Measurements from ENCODE around the gene MT1X.
"Not testable (repeated sequence)": the region's sequence is repeated elsewhere in the genome, so short reads cannot be mapped to it uniquely, and the experiment has no call there.

MT1X gene

DNA sequence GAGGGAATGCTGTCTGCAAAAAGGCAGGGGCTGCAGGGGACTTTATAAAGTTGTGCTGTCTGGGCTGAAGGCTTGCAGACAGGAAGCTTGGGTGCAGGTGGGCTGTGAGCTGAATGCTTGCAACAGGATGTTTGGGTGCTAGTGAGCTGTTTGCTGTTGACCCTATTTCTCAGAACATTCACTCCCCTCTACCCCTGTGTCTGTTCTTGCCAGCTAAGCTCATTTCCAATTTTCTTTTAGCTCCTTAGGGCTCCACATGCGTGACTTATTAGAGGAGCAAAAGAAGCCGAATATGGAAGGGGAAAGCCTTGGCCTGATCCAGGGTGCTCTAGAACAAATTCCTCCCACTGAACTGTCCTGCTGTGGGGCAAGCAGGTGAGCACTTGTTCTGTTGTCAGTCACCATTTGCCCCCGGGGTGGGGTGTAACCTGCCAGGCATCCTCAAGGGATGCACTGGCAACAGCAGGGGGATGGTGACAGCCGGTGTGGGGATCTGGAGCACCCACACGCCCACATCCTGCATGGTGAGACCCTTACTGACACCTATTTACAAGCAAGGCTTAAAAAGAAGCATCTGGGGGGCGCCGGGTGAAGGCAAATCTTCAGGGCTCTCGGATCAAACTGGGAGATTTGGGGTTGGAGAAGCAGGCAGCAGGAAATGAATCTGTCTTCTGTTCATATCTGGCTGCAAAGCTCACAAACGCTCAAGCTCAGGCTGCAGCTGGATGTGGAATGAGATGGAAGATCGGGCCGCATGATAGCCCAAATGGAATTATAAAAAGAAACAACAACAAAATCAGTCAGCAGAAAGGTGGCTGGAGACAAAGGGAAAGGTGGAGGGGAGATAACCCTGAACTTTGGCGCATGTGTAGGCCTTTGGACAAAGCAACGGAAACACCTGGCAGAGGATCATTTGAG is 26.5 kb downstream of the MT1X start:
- in situ Hi-C loops (cut with HindIII; ENCODE audit: low sequenced_read_pairs) = no loop called here

DNA sequence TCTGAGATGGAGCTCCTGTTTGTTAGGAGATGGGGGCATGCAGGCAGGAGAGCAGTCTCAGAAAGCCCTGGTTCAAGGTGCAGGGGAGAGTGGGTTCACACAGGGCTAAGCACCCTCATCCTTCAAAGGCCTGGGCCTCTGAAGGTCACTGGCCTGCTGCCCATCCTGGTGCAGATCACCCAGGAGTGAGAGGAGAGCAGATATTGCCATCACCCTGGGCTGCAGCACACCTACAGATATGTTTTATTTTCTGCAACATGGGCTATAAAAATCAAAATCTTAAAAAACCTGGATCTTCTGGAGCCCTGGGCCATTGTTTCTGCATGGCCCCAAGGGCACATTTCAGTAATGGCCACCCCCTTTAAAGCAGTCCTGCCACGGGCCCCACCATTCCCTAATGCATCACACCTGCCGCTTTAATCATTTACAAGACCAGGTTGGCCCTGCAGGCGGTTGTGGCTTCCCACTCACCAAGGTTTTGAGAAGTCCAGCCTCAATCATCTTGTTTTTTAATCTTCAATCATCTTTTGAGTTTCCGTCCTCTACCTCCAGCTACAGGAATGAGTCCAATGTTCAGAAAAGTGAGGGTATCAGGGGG is 27.3 kb downstream of the MT1X start:
- in situ Hi-C loops (cut with HindIII; ENCODE audit: low sequenced_read_pairs) = no loop called here

GRCh38 chr16:56710181-56710737 is 28.0 kb downstream of the MT1X start:
- in situ Hi-C loops (cut with HindIII; ENCODE audit: low sequenced_read_pairs) = no loop called here

DNA sequence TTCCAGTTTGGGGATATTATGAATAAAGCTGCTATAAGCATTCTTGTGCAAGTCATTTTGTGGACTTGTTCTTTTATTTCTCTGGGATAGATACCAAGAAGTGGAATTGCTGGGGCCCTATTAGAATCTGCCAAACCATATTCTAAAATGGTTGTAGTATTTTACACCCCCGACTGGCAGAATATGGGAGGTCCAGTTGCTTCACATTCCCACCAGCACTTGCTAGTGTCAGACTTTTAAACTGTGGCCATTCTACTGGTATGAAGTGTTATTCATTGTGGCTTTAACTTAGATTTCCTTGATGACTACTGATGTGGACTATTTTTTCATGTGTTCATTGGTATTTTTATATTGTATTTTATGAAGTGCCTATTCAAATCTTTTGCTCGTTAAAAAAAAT is 29.6 kb downstream of the MT1X start:
- in situ Hi-C loops (cut with HindIII; ENCODE audit: low sequenced_read_pairs) = no loop called here

DNA sequence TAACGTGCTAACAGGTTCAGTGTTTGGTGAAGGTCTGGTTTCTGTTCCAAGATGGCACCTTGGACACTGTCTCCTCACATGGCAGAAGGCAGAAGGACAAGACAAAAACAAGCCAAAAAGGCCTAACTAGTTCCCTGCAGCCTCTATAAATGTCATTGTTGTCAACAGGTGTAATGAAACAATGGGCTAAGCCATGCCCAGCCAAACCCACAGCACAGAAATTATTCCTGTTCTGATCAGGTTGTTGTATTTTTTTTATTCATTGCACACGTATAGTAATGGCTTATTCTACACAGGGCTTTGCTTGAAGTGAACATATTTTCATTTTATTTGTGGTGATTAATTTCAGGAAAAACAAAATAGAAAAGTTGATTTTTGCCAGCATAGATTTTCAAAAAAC is 31.5 kb downstream of the MT1X start:
- in situ Hi-C loops (cut with HindIII; ENCODE audit: low sequenced_read_pairs) = no loop called here

GRCh38 chr16:56715126-56715525 is 32.9 kb downstream of the MT1X start:
- in situ Hi-C loops (cut with HindIII; ENCODE audit: low sequenced_read_pairs) = no loop called here

DNA sequence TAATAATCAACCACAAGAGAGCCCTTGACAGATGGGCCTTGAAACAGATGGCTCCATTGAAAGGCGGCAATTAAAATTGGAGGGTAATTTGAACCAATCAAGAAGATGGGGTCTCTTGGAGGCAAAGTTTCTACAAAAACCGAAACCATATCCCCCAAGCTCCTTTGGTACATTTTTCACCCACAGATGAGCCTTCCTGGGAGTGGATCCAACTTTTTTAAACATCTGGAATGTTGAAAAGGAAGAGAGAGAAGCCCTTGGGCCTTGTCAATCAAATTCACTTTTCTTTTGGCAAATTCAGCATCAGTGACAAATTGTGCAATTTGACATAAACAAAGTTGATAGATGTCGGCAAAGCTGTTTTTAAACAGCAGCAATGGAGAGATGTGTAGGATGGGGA is 34.5 kb downstream of the MT1X start:
- in situ Hi-C loops (cut with HindIII; ENCODE audit: low sequenced_read_pairs) = no loop called here

DNA sequence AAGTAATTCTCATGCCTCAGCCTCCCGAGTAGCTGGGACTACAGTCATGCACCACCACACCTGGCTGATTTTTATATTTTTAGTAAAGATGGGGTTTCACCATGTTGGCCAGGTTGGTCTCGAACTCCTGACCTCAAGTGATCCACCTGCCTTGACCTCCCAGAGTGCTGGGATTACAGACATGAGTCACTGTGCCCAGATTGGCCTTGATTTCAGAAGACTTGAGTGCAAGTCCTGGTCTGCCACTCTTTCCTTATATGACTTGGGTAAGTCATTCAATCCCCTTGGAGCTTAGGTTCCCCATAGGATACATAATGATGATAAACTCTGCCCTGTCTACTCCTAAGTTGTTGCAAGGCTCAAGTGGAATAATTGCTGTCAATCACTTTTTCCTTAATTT is 35.3 kb downstream of the MT1X start:
- in situ Hi-C loops (cut with HindIII; ENCODE audit: low sequenced_read_pairs) = not testable (repeated sequence)

DNA sequence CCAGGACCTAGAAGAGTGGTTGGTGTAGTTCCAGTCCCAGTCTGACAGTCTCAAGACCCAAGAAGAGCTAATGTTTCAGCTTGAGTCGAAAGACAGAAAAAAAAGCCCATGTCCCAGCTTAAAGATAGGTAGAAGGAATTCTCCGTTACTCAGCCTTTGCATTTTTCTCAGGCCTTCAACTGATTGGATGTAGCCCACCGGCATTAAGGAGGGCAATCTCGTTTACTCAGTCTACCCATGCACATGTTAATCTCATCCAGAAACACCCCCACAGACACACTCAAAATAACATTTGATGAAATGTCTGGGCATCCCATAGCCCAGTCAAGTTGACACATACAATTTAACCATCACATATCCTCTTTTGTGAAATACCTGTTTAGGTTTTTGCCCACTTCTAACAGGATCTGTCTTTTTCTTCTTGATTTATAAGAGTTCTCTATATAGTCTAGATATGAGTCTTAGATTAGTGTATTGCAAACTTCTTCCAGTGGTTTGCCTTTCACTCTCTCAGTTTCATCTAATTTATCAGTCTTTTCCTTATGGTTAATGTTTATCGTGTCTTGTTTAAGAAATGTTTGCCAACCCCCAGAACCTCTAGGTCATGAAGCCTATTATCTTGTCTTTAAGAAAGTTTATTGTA is 40.1 kb downstream of the MT1X start:
- in situ Hi-C loops (cut with HindIII; ENCODE audit: low sequenced_read_pairs) = no loop called here

DNA sequence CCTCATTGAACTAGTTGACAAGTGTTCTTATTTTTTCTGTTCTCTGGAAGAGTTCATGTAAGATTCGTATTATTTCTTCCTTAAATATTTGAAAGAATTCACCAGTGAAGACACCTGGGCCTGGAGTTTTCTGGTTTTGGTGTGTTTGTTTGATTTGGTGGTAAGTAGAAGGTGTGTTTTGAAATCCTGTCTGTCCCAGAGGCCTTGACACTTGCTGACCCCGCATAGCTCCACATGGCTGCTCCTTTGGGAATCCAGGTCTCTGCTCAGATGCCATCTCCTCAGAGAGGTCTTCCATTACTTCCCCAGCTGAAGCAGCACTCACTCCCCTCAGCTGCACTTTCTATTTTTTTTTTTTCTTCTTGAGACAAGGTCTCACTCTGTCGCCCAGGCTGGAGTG is 41.9 kb downstream of the MT1X start:
- in situ Hi-C loops (cut with HindIII; ENCODE audit: low sequenced_read_pairs) = no loop called here

DNA sequence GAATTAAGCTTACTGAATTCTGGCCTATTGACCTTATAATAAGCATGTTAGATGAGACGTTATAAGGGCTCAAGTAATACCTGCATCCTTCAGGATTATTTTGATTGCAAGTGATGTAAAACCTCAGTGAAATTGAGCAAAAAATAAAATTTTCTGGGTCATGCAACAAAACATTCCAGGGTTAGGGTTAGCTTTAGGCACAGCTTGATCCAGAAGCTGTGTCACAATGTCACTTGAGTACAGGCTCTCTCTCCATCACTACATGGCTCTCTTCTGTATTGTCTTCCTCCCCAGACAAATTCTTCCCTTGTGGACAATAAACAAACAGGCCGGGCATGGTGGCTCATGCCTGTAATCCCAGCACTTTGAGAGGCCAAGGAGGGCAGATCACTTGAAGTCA is 44.0 kb downstream of the MT1X start:
- in situ Hi-C loops (cut with HindIII; ENCODE audit: low sequenced_read_pairs) = no loop called here

DNA sequence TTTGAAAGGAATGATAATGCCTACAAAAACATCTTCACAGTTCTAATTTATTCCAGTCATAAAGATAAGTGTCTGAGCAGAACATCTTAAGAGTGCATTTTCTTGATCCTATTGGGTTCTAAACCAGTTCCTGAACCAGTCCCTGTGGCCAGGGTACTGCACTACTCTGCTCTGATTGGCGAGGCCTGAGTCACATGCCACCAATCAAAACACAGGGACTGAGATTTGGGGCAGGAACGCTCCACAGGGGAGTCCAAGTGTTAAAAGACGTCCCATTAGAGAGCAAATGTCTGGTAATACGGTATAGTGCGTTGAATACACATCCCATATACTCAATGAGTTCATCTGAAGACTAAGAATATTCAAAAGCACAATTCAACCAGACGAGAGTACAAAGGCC is 44.7 kb downstream of the MT1X start:
- in situ Hi-C loops (cut with HindIII; ENCODE audit: low sequenced_read_pairs) = no loop called here

- in situ Hi-C loops (cut with HindIII; ENCODE audit: low sequenced_read_pairs) = no loop called here
These were observed 45.8 kb downstream of the MT1X start for GRCh38 chr16:56728027-56728426.

DNA sequence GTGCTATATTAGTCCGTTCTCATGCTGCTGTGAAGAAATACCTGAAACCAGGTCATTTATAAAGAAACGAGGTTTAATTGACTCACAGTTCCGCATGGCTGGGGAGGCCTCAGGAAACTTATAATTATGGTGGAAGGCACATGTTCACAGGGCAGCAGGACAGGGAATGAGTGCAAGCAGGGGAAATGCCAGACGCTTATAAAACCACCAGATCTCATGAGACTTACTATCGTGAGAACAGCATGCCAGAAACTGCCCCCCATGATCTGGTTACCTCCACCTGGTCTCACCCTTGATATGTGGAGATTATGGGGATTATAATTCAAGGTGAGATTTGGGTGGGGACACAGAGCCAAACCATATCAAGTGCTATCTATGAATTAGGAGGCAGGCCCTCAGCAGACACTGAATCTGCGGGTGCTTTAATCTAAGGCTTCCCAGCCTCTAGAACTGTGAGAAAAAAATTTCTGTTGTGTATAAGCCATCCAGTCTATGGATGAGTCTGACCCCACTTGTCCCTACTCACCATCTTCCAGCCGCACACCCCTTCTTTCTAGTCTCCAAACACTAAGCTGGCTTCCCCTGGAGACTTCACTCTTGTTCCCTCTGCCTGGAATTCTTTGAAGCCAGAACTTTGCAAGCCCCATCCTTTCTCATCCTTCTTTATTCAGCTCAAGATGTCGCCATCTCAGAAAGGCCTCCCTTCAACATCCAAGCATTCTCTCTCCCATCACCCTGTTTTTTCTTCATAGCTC is 46.9 kb downstream of the MT1X start:
- in situ Hi-C loops (cut with HindIII; ENCODE audit: low sequenced_read_pairs) = no loop called here

- in situ Hi-C loops (cut with HindIII; ENCODE audit: low sequenced_read_pairs) = loop anchor here (5.0 kb wide), 1 partner anchor 37 kb away; no protein-coding TSS in a partner anchor
These were observed 47.7 kb downstream of the MT1X start, which contains the start of gene NUP93 for GRCh38 chr16:56729735-56730662. Gene NUP93 (plus strand): TSS chr16:56730129. CDS start chr16:56748248, 18,119 bp downstream.

DNA sequence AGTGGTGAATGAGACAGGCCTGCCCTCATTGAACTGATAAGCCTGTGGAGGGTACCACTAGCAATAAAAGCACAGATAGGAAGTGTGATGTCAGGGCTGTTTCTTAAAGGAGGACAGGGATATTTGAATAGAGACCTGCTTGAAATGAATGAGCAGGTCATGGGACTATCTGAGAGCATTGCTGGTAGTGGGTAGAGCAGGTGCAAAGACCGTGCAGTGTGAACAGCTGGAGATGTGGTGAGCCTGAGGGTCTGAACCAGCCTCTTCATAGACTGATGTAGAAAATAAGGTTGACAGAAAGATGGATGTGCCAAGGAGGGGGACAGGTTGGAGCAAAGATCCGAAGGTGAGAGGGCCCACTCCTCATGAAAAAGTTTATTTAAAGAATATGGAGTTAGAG is 50.1 kb downstream of the MT1X start:
- in situ Hi-C loops (cut with HindIII; ENCODE audit: low sequenced_read_pairs) = loop anchor here (5.0 kb wide), 1 partner anchor 35 kb away; no protein-coding TSS in a partner anchor

GRCh38 chr16:56732832-56733231 is 50.6 kb downstream of the MT1X start:
- in situ Hi-C loops (cut with HindIII; ENCODE audit: low sequenced_read_pairs) = loop anchor here (5.0 kb wide), 1 partner anchor 34 kb away; no protein-coding TSS in a partner anchor
